Stimulated activated CD4-positive, alpha-beta T cell treated with anti-CD3 and anti-CD28 coated beads, TNF-alpha, amount 100 ng/mL, for 4 hours (primary cell): ENCODE data around the gene KRT12.
A peak's percentile ranks its signal among the peaks of the same experiment; 100 is the strongest.

Experiments
- DNase-seq, 3 experiments: peaks; one replicate each; pipeline ENCODE4 v3.0.0-alpha.2; 2020; ENCODE audit warnings: low read depth in 3 of 3

KRT12 gene

GRCh38 chr17:40843242-40843641 is 23.8 kb downstream of the KRT12 start:
- DNase-seq, result no peak

- DNase-seq, result no peak
Measured at GRCh38 chr17:40841246-40841645, 25.8 kb downstream of the KRT12 start.

GRCh38 chr17:40839194-40839593 is 27.8 kb downstream of the KRT12 start:
- no peak for DNase-seq

GRCh38 chr17:40836020-40836419 is 31.0 kb downstream of the KRT12 start:
- no peak for DNase-seq

- no peak for DNase-seq
Measured at GRCh38 chr17:40833882-40834281, 33.1 kb downstream of the KRT12 start.

- DNase-seq, result no peak
Measured at GRCh38 chr17:40832840-40833239, 34.2 kb downstream of the KRT12 start.

GRCh38 chr17:40830085-40830776 is 36.8 kb downstream of the KRT12 start:
- DNase-seq, result no peak

GRCh38 chr17:40828454-40829044 is 38.5 kb downstream of the KRT12 start:
- no peak for DNase-seq

GRCh38 chr17:40827746-40828453 is 39.1 kb downstream of the KRT12 start:
- DNase-seq, result no peak

- DNase-seq, result no peak
Measured at GRCh38 chr17:40825599-40825998, 41.4 kb downstream of the KRT12 start.

- no peak for DNase-seq
Measured at GRCh38 chr17:40824015-40824832, 42.8 kb downstream of the KRT12 start.

GRCh38 chr17:40822132-40822812 is 44.8 kb downstream of the KRT12 start, which contains the start of gene KRT10:
Gene KRT10 (minus strand): TSS chr17:40822614. CDS start chr17:40822585, 29 bp downstream.
- no peak for DNase-seq

- no peak for DNase-seq
Measured at GRCh38 chr17:40821536-40821935, 45.5 kb downstream of the KRT12 start.

GRCh38 chr17:40820228-40820838 is 46.7 kb downstream of the KRT12 start:
- no peak for DNase-seq

- DNase-seq, result no peak
Measured at GRCh38 chr17:40819528-40820125, 47.4 kb downstream of the KRT12 start.

GRCh38 chr17:40818733-40819527 is 48.1 kb downstream of the KRT12 start:
- DNase-seq, result peak; percentile 65 to 75 (median 68)

- DNase-seq, result no peak
Measured at GRCh38 chr17:40818343-40818732, 48.7 kb downstream of the KRT12 start.

- DNase-seq, result no peak
Measured at GRCh38 chr17:40817103-40817682, 49.8 kb downstream of the KRT12 start.

- DNase-seq, result no peak
Measured at GRCh38 chr17:40816569-40816968, 50.5 kb downstream of the KRT12 start.
